HCT116 (cell line): ENCODE data around the gene TRAPPC4. TPM values are rescaled to one million over a fixed set of nuclear protein-coding genes. Genes with fewer than 3 reads are reported as not detected.

ENCODE experiments used
- ATAC-seq: fragments of 200-7000 bp; cut with Tn5 transposase; 2 replicates; pipeline ENCODE4 v1.9.1; 2020; ENCODE audit warnings: mild to moderate bottlenecking, moderate library complexity
- BruUV-seq: library from RNA; stranded (reverse); fragments of 400-500 nt; replicated peaks from 2 replicates; lab custom pipeline; 2021; lab: Mats Ljungman, UMichigan
- CTCF ChIA-PET: fragments of 300-600 bp; sonication (Branson Sonifier 250); formaldehyde crosslinking; loops from one replicate; lab custom pipeline; 2021; ENCODE audit warnings: antibody characterized with exemption; lab: Charles Lee
- POLR2A ChIA-PET: fragments of 300-600, 350-600 bp; sonication (Branson Sonifier 250); formaldehyde crosslinking; loops from one replicate; lab custom pipeline; 2021; ENCODE audit warnings: antibody characterized with exemption; lab: Charles Lee
- RAD21 ChIA-PET, 2 experiments: fragments of 300-600 bp; sonication (Branson Sonifier 250); formaldehyde crosslinking; loops; one replicate each; lab custom pipeline; 2023; ENCODE audit warnings: low total read pairs in 2 of 2; ENCODE audit not compliant: uncharacterized antibody in 2 of 2, unreplicated experiment in 2 of 2, low non-redundant PET in 1 of 2; lab: Charles Lee
- DNase-seq: peaks from one replicate; pipeline ENCODE4 v3.0.0-alpha.2; 2010; ENCODE audit warnings: low read depth, low spot score
- H2AFZ ChIP-seq: fragments of 200-600 bp; shearing (Covaris generic), sonication (generic); 2 replicates; pipeline ENCODE4 v1.6.1; 2017; ENCODE audit warnings: low read depth, mixed run types, mixed read lengths, antibody characterized with exemption, low read length; ENCODE audit not compliant: poor library complexity, severe bottlenecking
- H3K27ac ChIP-seq: 2 replicates; pipeline ENCODE4 v1.5.1; 2012; ENCODE audit warnings: low read depth, low read length
- H3K27me3 ChIP-seq: fragments of 200-600 bp; sonication (generic); 2 replicates; pipeline ENCODE4 v1.6.1; 2016; ENCODE audit warnings: mixed run types, low read length, mixed read lengths; ENCODE audit not compliant: insufficient read depth
- H3K36me3 ChIP-seq, 2 experiments: fragments of 200-500 bp in 1 of 2; fragments of 200-600 bp in 1 of 2; sonication (Bioruptor generic) in 1 of 2; sonication (generic) in 1 of 2; 2 replicates each; pipeline versions ENCODE4 v1.5.1 to v1.6.1; 2014 to 2016; ENCODE audit warnings: low read length in 2 of 2, inconsistent platforms in 1 of 2, mixed read lengths in 1 of 2, mixed run types in 1 of 2; ENCODE audit not compliant: insufficient read depth in 2 of 2, control insufficient read depth in 1 of 2
- H3K4me1 ChIP-seq, 2 experiments: fragments of 200-600 bp in 1 of 2; sonication (generic) in 1 of 2; 2 replicates each; pipeline versions ENCODE4 v1.5.1 to v1.6.1; 2012 to 2017; ENCODE audit warnings: low read length in 2 of 2, inconsistent platforms in 1 of 2, mild to moderate bottlenecking in 1 of 2, mixed read lengths in 1 of 2, mixed run types in 1 of 2, moderate library complexity in 1 of 2; ENCODE audit not compliant: insufficient read depth in 2 of 2, control insufficient read depth in 1 of 2
- H3K4me2 ChIP-seq: fragments of 200-600 bp; sonication (generic); 2 replicates; pipeline ENCODE4 v1.6.1; 2017; ENCODE audit warnings: mixed run types, low read length, mixed read lengths
- H3K4me3 ChIP-seq, 2 experiments: fragments of 200-600 bp in 1 of 2; sonication (generic) in 1 of 2; replicated peaks in 1 of 2; 2 replicates each; pipeline ENCODE4 v1.5.1; 2011 to 2016; ENCODE audit warnings: low read length in 2 of 2, control low read depth in 1 of 2, low read depth in 1 of 2, mild to moderate bottlenecking in 1 of 2, mixed read lengths in 1 of 2, mixed run types in 1 of 2
- H3K79me2 ChIP-seq: fragments of 200-600 bp; sonication (generic); 2 replicates; pipeline ENCODE4 v1.6.1; 2017; ENCODE audit warnings: mild to moderate bottlenecking, mixed run types, low read length, moderate library complexity, mixed read lengths; ENCODE audit not compliant: insufficient read depth
- H3K9ac ChIP-seq: fragments of 200-600 bp; sonication (generic); 2 replicates; pipeline ENCODE4 v1.6.1; 2016; ENCODE audit warnings: low read length, mixed read lengths
- H3K9me2 ChIP-seq: fragments of 200-600 bp; sonication (generic), shearing (Covaris generic); 2 replicates; pipeline ENCODE4 v1.6.1; 2017; ENCODE audit warnings: mixed run types, mild to moderate bottlenecking, moderate library complexity; ENCODE audit not compliant: insufficient read depth
- H3K9me3 ChIP-seq, 2 experiments: fragments of 200-500 bp in 1 of 2; fragments of 200-600 bp in 1 of 2; sonication (Bioruptor generic) in 1 of 2; sonication (generic) in 1 of 2; 2 replicates each; pipeline ENCODE4 v1.6.1; 2014 to 2017; ENCODE audit warnings: low read length in 2 of 2, mixed read lengths in 2 of 2, inconsistent platforms in 1 of 2, low read depth in 1 of 2, mild to moderate bottlenecking in 1 of 2, mixed run types in 1 of 2, moderate library complexity in 1 of 2; ENCODE audit not compliant: control insufficient read depth in 1 of 2, insufficient read depth in 1 of 2
- H4K20me1 ChIP-seq: fragments of 200-600 bp; sonication (generic), shearing (Covaris generic); 2 replicates; pipeline ENCODE4 v1.6.1; 2017; ENCODE audit warnings: mixed run types, mild to moderate bottlenecking, moderate library complexity; ENCODE audit not compliant: insufficient read depth
- POLR2A ChIP-seq: IDR thresholded peaks from 2 replicates; pipeline ENCODE4 v1.7.0; 2011; ENCODE audit warnings: borderline replicate concordance; ENCODE audit not compliant: insufficient read depth, insufficient read length; ENCODE audit errors: extremely low read depth
- POLR2AphosphoS5 ChIP-seq: IDR thresholded peaks from 2 replicates; pipeline ENCODE4 v1.6.1; 2011; ENCODE audit warnings: mild to moderate bottlenecking, low read depth, low read length, moderate library complexity
- RAD21 ChIP-seq: IDR thresholded peaks from 2 replicates; pipeline ENCODE4 v1.6.1; 2012; ENCODE audit warnings: low read depth, mild to moderate bottlenecking
- SIN3A ChIP-seq: IDR thresholded peaks from 2 replicates; pipeline ENCODE4 v1.6.1; 2012; ENCODE audit warnings: low read depth
- SP1 ChIP-seq: IDR thresholded peaks from 2 replicates; pipeline ENCODE4 v1.6.1; 2012; ENCODE audit warnings: low read depth
- YY1 ChIP-seq: IDR thresholded peaks from 2 replicates; pipeline ENCODE4 v1.6.1; 2011; ENCODE audit warnings: low read length, low read depth, moderate library complexity, mild to moderate bottlenecking; ENCODE audit not compliant: insufficient replicate concordance; ENCODE audit errors: extremely low read depth
- ZFX ChIP-seq: fragments of 450-650 bp; IDR thresholded peaks from 2 replicates; pipeline ENCODE4 v1.6.1; 2017
- intact Hi-C: fragments of 100-400 bp; cut with micrococcal nuclease; formaldehyde crosslinking; loops from 2 replicates; pipeline ENCODE4 v1.10.0; 2022
- total RNA-seq: library from RNA; stranded (reverse); gene quantifications from one replicate; pipeline ENCODE4 v1.2.1, GENCODE V29; 2021; ENCODE audit not compliant: unreplicated experiment

Gene TRAPPC4
- total RNA-seq, 1 experiment from 2014 or later: 61.6 TPM

- ChIA-PET POLR2A (no interaction called here), CTCF (no interaction called here), RAD21 (no interaction called here)
- no peak overlapping the region for H3K4me3 ChIP-seq
- ATAC-seq (no peak), DNase-seq (no peak)
- no peaks in the 10 kb centered on the region for H3K9me2 ChIP-seq
- no peaks in the 10 kb centered on the region for H3K27me3 ChIP-seq
- intact Hi-C loops: no loop called here
- no peak for TF ChIP-seq POLR2A
- no peak for TF ChIP-seq YY1
- H2AFZ ChIP-seq: no peak overlapping the region
- no peak overlapping the region for H3K4me2 ChIP-seq
- BruUV-seq: no TSS peak
- no peaks in the 10 kb centered on the region; the same call in 1 of the 2 replicates for H3K79me2 ChIP-seq
- H3K9ac ChIP-seq: no peak overlapping the region
- H3K36me3 ChIP-seq: peaks cover 53 to 61% of the 10 kb centered on the region in 2 experiments
- H3K27ac ChIP-seq: no peak overlapping the region
- H3K9me3 ChIP-seq: no peaks in the 10 kb centered on the region
- no peaks in the 10 kb centered on the region for H4K20me1 ChIP-seq
- no peaks in the 10 kb centered on the region for H3K4me1 ChIP-seq
Measured at GRCh38 chr11:119049081-119049480, 30.5 kb downstream of the TRAPPC4 start.

DNA sequence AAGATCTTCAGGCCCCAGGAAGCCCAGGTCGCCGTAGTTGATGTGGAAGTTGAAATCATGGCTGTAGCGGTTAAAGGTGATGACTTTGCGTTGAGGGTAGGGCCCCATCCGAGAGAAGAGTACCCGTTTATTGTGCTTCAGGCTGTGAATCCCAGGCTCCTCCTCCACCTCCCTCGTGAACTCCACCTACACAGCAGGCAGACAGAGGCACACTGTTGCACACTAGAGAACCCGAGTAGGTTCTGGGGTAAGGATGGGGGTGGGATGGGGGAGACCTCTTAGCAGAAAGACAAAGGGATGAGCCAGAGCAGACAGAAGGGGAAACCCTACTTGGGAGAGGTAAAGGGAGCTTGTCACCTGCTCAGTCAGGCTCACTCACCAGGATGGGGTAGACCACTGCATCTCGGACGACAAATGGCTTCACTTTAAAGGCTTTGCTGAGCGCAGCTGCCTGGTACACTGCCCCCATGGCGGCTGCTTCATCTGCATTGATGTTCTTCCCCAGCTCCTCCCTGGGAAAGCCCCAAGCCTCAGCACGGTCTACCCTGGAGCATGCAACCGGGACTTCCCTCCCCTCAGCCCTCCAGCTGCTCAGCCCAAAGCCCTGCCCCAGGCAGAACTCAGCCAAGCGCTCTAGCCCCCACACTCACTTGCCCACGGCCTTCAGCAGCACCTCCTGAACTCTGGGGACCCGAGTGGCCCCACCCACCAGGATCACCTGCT lies 33.0 kb downstream of the TRAPPC4 start:
- Histone ChIP-seq H3K27me3 (no peaks in the 10 kb centered on the region), H3K4me1 (peaks cover 0 to 9% of the 10 kb centered on the region in 2 experiments; a peak in 3 of 4 replicates)

More for the DNA sequence above, 33.0 kb downstream of the TRAPPC4 start:
- ATAC-seq: no peak
- Histone ChIP-seq H3K9me3 (no peaks in the 10 kb centered on the region), H4K20me1 (no peaks in the 10 kb centered on the region), H3K9ac (no peak overlapping the region), H3K79me2 (peaks cover 18% of the 10 kb centered on the region), H3K36me3 (peaks cover 57 to 65% of the 10 kb centered on the region in 2 experiments; a peak in 3 of 4 replicates), H2AFZ (no peak overlapping the region), H3K27ac (no peak overlapping the region; the same call in 1 of the 2 replicates), H3K9me2 (no peaks in the 10 kb centered on the region), H3K4me2 (no peak overlapping the region), H3K4me3 (no peak overlapping the region)
- no peak for TF ChIP-seq YY1
- TF ChIP-seq SIN3A: no peak
- no peak for TF ChIP-seq ZFX
- TF ChIP-seq POLR2AphosphoS5: no peak
- no peak for TF ChIP-seq SP1
- no peak for TF ChIP-seq RAD21
- DNase-seq: no peak
- no TSS peak for BruUV-seq
- intact Hi-C loops: no loop called here
- POLR2A ChIA-PET: no interaction called here
- RAD21 ChIA-PET: no interaction called here
- CTCF ChIA-PET: no interaction called here
